Cardiac muscle cell (in vitro differentiated cells and primary cell): ENCODE measurements around the gene CRPPA. TPM values are rescaled to one million over a fixed set of nuclear protein-coding genes. Genes with fewer than 3 reads are reported as not detected.

Experiments used
- DNase-seq, 2 donors: peaks; one replicate each; pipeline versions ENCODE4 v3.0.0 to v3.0.0-alpha.2; 2010 to 2017; ENCODE audit warnings: low read depth in 1 of 2, low spot score in 1 of 2
- H3K27ac ChIP-seq: fragments of 200-600 bp; sonication (generic); 2 replicates; pipeline ENCODE4 v1.5.1; 2016
- H3K27me3 ChIP-seq: fragments of 200-600 bp; sonication (generic); 2 replicates; pipeline ENCODE4 v1.6.0; 2016; ENCODE audit warnings: control low read depth
- H3K36me3 ChIP-seq: fragments of 200-600 bp; sonication (generic); 2 replicates; pipeline ENCODE4 v1.5.1; 2016; ENCODE audit warnings: control low read depth
- H3K4me1 ChIP-seq: fragments of 200-600 bp; sonication (generic); 2 replicates; pipeline ENCODE4 v1.8.1; 2017; ENCODE audit warnings: low read depth, mild to moderate bottlenecking, mixed run types
- H3K4me3 ChIP-seq: fragments of 200-600 bp; sonication (generic); 2 replicates; pipeline ENCODE4 v1.5.1; 2016; ENCODE audit warnings: mild to moderate bottlenecking
- H3K9me3 ChIP-seq: fragments of 200-600 bp; sonication (generic); 2 replicates; pipeline ENCODE4 v1.5.1; 2017; ENCODE audit warnings: low read depth, mild to moderate bottlenecking, control low read depth
- CTCF ChIP-seq: IDR thresholded peaks from 2 replicates; pipeline ENCODE4 v1.5.1; 2012; ENCODE audit warnings: low read depth, mild to moderate bottlenecking, low read length
- polyA plus RNA-seq: library from polyadenylated mRNA; unstranded; fragments of >200 nt; fragmentation: Nextera tagmentation; extraction: Ambion mirVana; gene quantifications from 2 replicates; pipeline ENCODE4 v1.2.1, GENCODE V29; 2016
- total RNA-seq: library from RNA; depleted of rRNA; stranded (reverse); fragments of >200 nt; gene quantifications from 2 replicates; pipeline ENCODE4 v1.2.3, GENCODE V29; 2016

Gene CRPPA
- total and polyA plus RNA-seq, 2 experiments from 2014 or later, result 5.0 to 5.6 TPM

- H3K4me3 ChIP-seq, result no peak overlapping the region
- no peaks in the 10 kb centered on the region for H3K27me3 ChIP-seq
- TF ChIP-seq CTCF, result no peak
- H3K36me3 ChIP-seq, result no peaks in the 10 kb centered on the region
- H3K27ac ChIP-seq, result no peak overlapping the region
- H3K4me1 ChIP-seq, result no peaks in the 10 kb centered on the region
- H3K9me3 ChIP-seq, result peaks cover 8% of the 10 kb centered on the region
- DNase-seq, result no peak
Measured at GRCh38 chr7:16403475-16403874, 17.9 kb downstream of the CRPPA start.

- H3K27ac ChIP-seq, result no peak overlapping the region
- peaks cover 8% of the 10 kb centered on the region for H3K9me3 ChIP-seq
- H3K36me3 ChIP-seq, result no peaks in the 10 kb centered on the region
- no peak for TF ChIP-seq CTCF
- H3K4me1 ChIP-seq, result no peaks in the 10 kb centered on the region
- H3K4me3 ChIP-seq, result no peak overlapping the region
- DNase-seq, result no peak
- no peaks in the 10 kb centered on the region for H3K27me3 ChIP-seq
Measured at GRCh38 chr7:16402940-16403339, 18.4 kb downstream of the CRPPA start.

GRCh38 chr7:16402091-16402490 is 19.2 kb downstream of the CRPPA start:
- TF ChIP-seq CTCF, result no peak
- DNase-seq, result peak in 1 of 2 donors; percentile 16
- H3K27ac ChIP-seq, result no peak overlapping the region
- H3K4me1 ChIP-seq, result no peaks in the 10 kb centered on the region
- H3K9me3 ChIP-seq, result peaks cover 8% of the 10 kb centered on the region
- no peaks in the 10 kb centered on the region for H3K27me3 ChIP-seq
- H3K4me3 ChIP-seq, result no peak overlapping the region
- no peaks in the 10 kb centered on the region for H3K36me3 ChIP-seq

GRCh38 chr7:16400893-16401275 is 20.5 kb downstream of the CRPPA start:
- H3K4me1 ChIP-seq, result no peaks in the 10 kb centered on the region
- H3K27ac ChIP-seq, result no peak overlapping the region
- no peak for DNase-seq
- H3K9me3 ChIP-seq, result peaks cover 8% of the 10 kb centered on the region
- no peaks in the 10 kb centered on the region for H3K36me3 ChIP-seq
- H3K27me3 ChIP-seq, result no peaks in the 10 kb centered on the region
- no peak for TF ChIP-seq CTCF
- H3K4me3 ChIP-seq, result no peak overlapping the region

- H3K4me1 ChIP-seq, result no peaks in the 10 kb centered on the region
- H3K9me3 ChIP-seq, result peaks cover 8% of the 10 kb centered on the region
- peak; percentile 5 to 31 for DNase-seq
- no peaks in the 10 kb centered on the region for H3K36me3 ChIP-seq
- TF ChIP-seq CTCF, result no peak
- H3K27me3 ChIP-seq, result no peaks in the 10 kb centered on the region
- no peak overlapping the region for H3K4me3 ChIP-seq
- no peak overlapping the region for H3K27ac ChIP-seq
Measured at GRCh38 chr7:16399916-16400892, 21.1 kb downstream of the CRPPA start.
